Hepatic stellate cell (primary cell): Measurements from ENCODE around the gene CFAP410.

Experiments used
- DNase-seq: peaks from one replicate; pipeline ENCODE4 v3.0.0; 2011; ENCODE audit warnings: low spot score

CFAP410 gene

DNA sequence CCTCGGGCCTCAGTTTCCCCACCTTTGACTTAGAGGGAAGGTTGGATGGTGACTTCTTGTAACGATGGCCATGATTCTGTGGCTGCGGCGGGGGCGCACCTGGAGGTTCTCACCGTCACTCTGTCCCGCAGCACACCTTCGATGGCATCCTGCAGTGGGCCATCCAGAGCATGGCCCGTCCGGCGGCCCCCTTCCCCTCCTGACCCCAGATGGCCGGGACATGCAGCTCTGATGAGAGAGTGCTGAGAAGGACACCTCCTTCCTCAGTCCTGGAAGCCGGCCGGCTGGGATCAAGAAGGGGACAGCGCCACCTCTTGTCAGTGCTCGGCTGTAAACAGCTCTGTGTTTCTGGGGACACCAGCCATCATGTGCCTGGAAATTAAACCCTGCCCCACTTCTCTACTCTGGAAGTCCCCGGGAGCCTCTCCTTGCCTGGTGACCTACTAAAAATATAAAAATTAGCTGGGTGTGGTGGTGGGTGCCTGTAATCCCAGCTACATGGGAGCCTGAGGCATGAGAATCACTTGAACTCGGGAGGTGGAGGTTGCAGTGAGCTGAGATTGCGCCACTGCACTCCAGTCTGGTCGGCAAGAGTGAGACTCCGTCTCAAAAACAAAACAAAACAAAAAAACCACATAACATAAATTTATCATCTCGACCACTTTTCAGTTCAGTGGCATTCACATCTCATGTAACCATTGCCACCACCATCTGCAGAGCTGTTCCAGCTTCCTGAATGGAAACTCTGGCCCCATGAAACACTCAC, 41.5 kb downstream of the CFAP410 start:
- peak; percentile 95 for DNase-seq

DNA sequence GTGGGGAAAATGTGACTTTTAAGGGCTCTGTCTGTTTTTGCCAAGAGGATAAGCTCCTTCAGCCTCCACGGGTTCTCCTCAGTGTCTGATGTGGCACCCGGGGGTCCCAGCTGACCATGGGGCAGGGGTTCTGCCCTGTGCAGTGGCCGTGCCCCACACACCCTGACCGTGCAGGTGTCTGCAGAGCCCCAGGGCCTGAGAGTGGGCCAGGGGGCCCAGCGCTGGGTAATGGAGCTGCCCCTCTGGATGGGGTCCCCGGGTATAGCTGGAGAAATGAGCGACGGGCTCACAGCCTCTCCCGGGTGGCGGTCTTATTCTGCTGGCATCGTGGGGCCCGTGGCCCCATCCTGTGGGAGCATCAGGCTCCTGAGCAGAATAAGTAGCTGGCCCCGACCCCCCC, 42.3 kb downstream of the CFAP410 start:
- no peak for DNase-seq

DNA sequence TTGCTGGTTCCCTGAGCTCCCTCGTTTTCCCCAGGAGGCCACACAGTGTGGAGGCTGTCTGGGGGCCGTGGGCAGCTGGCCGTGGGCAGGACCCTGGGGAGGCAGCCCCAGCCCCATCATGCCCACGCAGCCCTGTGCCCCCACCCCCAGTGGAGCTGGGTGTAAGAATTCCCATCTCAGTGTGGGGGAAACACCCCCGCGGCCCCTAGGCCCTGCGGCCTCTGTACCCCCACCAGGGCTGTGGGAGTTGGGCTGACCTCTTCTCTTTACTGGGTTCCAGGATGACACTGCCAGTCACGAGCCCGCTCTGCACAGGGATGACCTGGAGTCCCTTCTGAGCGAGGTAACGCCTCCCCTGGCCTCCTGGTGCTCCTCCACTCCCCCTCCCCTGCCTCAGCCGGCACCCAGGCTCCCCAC, 43.1 kb downstream of the CFAP410 start:
- no peak for DNase-seq

DNA sequence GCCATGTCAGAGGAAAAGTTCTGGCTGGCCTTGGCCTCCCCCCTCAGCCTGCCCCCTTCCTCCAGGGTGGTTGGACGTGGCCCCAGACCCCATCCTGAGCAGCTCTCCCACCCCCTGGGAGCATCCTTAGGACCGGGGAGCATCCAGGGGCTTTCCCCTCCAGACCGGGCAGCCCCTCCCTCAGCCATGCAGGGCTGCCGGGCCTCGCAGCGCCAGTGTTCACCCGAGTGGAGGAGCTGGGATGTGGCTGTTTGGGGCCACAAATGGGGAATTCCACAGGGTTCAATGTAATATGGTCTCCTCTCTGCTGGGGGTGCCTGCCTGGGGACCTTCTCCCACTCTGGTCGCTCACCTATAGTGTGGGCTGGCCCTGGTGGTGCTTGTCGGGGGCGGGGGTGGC, 43.5 kb downstream of the CFAP410 start:
- DNase-seq = no peak

DNA sequence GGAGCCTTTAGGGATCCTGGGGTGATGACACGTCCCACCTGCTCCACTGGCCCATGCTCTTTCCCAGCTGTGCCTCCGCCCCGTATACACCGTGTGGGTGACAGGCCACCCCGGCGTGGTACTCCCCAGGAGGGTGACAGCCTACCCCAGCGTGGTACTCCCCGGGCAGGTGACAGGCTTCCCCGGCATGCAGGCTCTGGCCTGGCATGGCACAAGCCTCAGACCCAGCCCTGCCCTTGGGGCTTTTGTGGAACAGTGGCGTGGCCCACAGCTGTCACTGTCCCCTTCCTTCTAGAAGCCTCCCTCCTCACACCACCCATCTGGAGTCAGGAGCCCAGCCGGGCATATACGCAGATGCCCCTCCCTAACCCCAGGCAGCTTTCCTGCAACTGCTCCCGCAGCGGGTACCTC, 44.0 kb downstream of the CFAP410 start:
- no peak for DNase-seq

DNA sequence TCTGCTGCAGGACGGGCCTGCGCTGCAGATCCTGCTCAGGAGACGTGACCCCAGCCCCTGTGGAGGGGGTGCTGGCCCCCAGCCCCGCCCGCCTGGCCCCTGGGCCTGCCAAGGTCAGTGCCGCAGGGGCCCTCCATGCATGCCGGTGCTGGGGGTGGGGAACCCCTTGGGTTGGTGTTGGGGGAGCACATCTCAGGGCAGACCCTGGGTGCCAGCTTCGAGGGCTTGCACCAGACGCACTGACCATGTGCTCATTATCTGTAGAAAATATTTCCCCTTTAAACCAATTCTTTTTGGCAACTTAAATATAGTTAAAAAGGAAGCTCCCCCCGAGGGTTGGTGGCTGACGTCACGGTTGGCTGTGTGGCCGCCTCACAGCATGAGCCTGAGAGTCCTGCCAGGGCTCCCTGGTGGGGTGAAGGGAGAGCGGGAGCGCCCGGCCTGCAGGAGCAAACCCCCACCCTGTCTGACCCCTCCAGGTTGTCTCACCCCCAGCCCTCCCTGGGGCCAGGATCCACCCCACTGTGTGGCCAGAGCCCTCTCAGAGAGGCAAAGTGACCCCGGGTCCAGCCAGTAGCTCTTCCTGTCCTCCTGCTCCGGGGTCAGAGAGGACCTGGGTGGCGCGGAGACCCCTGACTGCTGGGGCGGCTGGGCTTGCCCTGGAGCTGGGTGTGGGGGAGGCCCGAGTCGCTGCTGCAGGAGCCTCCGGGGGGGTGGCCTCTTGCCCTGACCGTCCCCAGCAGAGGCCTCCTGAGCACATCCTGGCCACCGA, 44.6 kb downstream of the CFAP410 start:
- DNase-seq = peak; percentile 62

DNA sequence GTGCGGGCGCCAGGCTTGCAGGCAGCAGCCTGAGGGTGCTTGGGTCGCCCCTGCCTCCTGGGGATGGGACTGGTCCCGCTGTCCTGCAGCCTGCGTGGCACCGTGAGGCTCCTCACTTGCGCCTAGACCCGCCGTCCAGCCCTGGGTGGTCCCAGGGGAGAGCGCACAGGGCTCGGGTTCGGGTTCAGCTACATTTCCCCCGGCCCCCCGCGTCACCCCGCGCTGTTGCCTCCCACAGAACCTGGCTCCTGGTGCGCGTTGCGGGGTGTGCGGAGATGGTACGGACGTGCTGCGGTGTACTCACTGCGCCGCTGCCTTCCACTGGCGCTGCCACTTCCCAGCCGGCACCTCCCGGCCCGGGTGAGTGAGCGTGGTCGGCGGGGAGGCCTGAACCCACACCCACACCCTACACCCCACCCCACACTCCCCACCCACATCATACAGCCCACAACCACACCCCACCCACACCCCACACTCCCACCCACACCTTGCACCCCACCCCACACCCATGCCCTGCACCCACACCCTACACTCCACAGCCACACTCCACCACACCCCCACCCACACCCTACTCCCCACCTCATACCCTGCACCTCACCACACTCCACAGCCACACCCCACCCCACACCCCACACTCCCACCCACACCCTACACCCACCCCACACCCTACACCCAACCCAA, 45.5 kb downstream of the CFAP410 start:
- no peak for DNase-seq

DNA sequence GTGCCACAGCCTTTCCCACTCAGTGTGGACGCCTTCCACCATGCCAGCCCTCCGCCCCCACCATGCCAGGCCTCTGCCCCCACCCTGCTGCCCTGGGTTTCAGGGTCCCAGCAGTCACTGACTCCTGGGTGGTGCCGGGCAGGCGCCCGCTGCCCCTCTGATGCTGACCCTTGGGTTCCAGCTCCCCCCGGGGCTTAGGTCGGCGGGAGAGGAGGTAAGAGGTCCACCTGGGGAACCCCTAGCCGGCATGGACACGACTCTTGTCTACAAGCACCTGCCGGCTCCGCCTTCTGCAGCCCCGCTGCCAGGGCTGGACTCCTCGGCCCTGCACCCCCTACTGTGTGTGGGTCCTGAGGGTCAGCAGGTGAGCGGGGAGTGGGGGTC, 46.4 kb downstream of the CFAP410 start:
- no peak for DNase-seq

DNA sequence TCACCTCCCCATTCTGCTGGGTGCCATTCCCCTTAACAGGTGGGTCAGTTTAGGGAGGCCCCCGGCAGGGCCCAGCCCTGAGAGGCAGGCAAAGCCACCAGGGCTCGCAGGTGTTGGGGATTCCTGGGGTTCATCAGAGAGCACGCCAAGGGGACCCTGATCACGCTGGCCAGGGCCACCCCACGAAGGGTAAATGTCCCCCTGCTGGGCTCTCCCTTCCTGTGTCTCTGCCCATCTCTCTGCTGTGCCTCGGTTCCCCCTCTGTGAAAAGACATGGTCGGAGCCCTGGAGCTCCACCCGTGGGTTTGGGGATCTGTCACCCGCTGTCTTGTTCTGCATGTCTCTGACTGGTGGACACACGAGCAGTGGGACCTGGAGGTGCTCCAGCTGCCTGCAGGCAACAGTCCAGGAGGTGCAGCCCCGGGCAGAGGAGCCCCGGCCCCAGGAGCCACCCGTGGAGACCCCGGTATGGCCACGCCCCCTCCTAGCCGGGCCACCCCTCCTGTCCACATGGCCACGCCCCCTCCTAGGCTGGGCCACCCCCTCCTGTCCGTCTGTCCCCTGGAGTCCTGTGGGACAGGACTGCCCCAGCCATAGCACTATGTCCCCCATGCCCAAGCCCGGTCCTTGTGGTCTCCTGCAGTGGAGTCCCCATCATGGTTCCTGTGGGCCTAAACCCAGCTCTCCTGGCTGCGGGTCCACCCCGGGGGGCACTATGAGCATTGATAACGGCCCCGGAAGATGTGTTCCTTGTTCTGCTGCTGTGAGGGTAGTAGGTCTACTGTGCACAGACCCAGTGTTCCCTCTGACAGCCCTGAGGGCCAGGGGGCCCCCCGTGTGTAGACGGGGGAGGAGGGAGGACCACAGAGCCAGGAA, 47.0 kb downstream of the CFAP410 start:
- DNase-seq = no peak

DNA sequence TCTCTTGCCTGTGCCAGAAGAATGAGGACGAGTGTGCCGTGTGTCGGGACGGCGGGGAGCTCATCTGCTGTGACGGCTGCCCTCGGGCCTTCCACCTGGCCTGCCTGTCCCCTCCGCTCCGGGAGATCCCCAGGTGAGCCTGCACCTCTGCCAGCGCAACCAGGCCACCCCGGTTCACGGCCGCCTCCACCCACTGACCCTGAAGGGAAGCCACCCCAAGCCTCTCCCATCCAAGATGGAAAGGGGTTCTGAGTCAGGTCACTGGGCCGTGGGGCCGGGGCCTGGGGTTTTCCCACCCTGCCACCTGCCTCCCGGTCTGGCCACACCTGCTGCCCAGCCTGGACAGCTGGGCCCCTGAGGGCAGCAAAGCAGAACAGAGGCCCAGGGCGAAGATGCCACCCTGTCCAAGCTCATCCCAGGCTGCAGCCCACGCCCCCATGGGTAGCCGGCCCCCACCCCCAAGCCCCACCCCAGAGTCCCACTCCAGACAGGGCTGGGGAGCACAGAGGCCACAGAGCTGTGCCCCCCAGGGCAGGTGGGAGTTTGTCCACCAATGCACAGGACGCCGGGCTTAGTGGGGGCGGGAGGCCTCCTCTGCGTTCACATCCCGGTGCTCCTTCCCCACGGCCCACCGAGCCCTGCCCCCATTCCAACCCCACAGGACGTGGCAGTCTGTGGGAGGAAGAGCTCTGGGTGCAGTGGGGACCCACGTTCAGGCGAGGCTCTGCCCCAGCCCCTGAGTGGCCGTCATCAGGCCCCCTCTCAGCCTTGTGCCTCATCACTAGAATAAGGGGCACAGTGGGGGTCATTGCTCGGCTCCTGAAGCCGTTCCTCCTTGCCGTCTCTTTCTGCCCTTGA, 47.9 kb downstream of the CFAP410 start:
- DNase-seq = no peak

DNA sequence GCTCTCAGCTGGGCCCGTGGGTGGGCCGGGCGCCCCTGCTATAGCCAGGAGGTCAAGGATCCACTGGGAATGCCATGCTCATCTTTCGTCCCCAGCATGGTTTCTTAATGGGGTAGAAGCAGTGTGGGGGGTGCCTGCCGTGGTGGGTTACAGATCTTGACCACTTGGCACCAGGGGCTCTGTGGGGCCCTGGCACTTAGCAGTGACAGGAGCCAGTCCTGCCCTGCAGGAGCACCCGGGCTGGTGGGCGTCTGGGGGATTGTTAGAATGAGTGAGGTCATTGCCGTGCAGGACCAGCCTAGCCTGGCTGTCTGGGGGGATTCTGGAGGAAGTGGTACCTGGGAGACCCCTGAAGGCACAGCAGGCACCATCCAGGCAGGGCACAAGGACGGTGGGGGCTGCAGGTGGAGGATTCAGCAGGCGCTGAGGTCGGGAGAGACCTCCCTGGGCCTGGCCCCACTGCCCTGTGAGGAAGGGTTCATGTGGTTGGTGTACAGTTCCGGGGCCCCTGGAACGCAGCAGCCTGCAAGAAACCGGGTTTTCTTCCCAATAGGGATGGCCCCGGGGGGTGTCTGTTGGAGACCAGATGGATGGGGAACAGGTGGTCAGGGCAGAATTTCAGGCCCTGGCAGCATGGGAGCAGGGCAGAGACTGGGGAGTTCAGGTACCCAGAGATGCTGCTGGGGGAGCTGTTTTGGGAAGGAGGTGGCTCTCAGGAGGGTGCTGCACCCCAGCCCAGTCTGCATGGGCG, 48.7 kb downstream of the CFAP410 start:
- no peak for DNase-seq

DNA sequence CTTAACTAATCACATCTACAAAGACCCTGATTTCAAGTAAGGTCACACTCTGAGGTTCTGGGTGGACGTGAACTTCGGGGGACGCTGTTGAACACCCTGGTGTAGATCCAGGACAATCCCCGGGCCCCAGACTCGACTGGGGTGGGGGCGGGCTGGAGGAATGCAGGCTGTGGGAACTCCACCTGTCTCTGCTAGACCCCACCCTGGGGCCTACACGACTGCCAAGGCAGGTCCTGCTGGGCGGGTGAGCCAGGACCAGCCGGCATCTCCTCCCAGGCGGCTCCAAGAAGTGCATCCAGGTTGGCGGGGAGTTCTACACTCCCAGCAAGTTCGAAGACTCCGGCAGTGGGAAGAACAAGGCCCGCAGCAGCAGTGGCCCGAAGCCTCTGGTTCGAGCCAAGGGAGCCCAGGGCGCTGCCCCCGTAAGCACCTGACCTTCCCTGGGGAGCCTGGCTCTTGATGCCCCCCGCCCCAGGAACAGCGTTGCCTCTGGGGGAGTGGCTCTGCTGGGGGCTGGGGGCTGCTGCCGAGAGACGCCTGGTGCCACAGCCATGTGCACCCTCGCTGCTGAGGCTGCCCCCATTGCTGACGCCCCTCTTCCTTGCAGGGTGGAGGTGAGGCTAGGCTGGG, 49.7 kb downstream of the CFAP410 start:
- no peak for DNase-seq

DNA sequence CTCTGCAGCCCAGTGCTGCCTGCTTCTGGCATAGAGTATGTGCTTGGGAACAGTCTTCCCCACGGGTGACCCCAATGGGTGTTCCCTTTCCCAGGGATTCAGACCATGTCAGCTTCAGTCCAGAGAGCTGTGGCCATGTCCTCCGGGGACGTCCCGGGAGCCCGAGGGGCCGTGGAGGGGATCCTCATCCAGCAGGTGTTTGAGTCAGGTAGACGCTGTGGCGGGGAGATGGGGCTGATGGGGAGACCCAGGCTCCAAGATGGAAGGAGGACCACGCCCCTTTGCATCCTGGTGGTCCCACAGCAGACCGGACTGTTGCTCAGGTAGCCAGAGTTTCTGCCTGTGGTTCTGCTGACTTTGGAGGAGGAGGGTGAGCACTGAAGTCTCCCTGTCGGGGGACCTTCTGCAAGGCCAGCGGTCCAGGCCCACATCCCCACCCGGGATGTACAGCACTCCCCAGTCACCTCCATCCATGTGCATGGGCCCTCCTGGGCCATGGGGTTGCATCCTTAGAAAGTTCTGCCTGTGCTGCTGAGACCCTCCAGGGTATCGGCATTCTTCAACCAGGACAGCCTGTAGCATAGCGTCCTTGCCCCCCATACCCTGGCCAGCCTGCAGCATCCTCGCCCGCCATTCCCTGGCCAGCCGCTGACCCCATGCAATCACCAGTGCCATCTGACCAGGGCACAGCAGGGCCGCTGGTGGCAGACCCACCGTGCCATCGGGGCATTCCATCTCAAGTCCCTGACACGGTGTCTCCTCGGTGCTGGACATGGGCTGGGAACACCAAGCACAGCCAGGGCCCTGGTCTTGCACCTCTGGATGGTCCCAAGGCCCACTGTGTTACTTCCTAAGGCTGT, 50.7 kb downstream of the CFAP410 start:
- no peak for DNase-seq

DNA sequence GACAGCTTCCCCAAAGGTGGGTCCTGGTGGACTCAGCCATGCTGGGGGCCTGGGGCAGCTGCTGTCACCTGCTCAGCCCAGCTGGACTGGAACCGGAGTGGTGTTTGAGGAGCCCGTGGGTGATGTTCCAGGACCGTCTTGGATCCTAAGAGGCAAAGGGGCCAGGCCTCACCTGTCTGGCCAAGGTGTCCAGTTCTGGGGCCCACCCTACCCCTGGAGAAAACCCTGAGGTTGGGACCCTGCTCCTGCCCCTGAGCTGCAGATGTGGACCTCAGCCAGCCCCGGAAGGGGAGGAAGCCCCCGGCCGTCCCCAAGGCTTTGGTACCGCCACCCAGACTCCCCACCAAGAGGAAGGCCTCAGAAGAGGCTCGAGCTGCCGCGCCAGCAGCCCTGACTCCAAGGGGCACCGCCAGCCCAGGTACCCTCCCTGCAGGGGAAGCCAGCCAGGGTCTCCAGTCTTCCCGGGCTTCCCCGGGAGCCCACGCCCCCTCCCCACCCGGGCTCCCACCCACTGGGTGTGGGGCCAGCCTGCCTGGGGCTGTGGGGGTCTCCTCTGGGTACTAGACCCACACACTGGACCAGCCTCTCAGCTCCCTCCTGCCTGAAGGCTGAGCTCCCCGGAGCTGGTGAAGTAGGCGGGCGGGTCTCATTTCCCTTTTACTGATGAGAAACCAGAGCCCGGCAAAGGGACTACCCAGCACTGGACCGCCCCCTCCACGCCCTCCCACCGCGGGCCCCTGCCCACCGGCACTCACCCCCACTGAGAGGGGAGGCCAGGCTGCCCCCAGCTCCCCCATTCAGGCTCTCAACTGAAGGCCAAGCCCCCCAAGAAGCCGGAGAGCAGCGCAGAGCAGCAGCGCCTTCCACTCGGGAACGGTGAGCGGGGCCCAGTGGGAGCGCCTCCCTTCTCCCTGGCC, 52.2 kb downstream of the CFAP410 start:
- DNase-seq = no peak

DNA sequence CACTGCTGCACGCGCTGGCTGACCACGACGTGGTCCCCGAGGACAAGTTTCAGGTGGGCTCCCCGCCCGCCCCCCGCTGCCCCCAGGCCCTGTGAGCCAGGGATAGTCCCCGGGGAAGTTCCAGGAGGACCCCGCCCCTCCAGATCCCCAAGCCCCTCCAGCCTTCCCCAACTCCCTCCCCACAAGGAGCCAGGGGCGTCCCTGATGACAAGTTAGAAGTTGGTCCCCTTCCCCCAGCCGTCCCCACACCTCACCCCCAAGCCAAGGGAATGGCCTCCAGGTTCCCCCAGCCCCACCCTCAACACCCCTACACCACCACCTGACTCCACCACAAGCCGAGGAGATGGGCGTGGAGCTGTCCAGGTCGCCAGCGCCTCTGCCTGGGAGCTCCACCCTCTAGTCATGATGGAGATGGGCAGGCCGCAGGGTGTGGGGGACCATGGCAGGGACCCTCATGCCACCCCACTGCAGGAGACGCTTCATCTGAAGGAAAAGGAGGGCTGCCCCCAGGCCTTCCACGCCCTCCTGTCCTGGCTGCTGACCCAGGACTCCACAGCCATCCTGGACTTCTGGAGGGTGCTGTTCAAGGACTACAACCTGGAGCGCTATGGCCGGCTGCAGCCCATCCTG, 53.0 kb downstream of the CFAP410 start:
- no peak for DNase-seq

DNA sequence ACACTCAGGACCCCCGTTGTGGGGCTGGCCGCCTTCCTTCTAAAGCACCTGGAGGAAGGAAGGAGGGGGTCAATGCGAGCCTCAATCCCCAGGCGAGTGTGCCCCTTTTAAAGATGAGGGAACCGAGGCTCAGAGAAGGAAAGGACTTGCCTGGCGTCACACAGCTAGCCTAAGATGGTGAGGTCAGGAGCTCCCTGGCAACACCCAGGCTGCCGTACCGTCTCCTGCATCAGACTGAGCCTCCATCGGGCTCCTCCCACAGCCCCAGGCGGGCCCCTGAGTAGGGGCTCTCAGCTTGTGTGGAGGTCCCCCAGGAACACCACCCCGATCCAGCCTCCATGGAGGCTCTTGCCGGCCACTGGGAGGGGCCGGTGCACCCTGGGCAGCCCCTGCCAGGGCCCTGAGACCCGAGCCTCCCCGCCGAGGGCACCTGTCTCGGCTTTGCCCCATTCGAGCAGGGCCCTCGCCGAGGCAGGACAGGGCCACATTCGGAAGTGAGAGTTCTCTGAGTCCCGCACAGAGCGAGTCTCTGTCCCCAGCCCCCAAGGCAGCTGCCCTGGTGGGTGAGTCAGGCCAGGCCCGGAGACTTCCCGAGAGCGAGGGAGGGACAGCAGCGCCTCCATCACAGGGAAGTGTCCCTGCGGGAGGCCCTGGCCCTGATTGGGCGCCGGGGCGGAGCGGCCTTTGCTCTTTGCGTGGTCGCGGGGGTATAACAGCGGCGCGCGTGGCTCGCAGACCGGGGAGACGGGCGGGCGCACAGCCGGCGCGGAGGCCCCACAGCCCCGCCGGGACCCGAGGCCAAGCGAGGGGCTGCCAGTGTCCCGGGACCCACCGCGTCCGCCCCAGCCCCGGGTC, 53.8 kb downstream of the CFAP410 start, which contains the start of gene AIRE:
Gene AIRE, plus strand, starts transcription at position 739 of the 855 bp plus-strand sequence. CDS start 131 bp downstream, outside the sequence.
- DNase-seq = peak; percentile 81
